Renal cortical epithelial cell (primary cell): ENCODE results near the gene IFT52. TPM values are rescaled to one million over a fixed set of nuclear protein-coding genes. Genes with fewer than 3 reads are reported as not detected.

ENCODE experiments used
- DNase-seq: peaks from one replicate; pipeline ENCODE4 v3.0.0-alpha.2; 2011; ENCODE audit warnings: low read depth
- total RNA-seq: library from RNA; depleted of rRNA; stranded (reverse); fragments of >200 nt; gene quantifications from 2 replicates; pipeline ENCODE4 v1.2.3, GENCODE V29; 2014

IFT52 gene
- total RNA-seq = 34.2 and 37.3 TPM in 2 replicates

- DNase-seq = peak; percentile 81
Observed at GRCh38 chr20:43590392-43591303, at the start of gene IFT52. TSS of gene IFT52 (plus strand) at chr20:43590937. CDS start at chr20:43594699, 3,762 bp downstream.

GRCh38 chr20:43541214-43541613, 49.5 kb upstream of the IFT52 start:
- DNase-seq = peak; percentile 54

- no peak for DNase-seq
Observed at GRCh38 chr20:43542161-43542560, 48.6 kb upstream of the IFT52 start.

GRCh38 chr20:43542674-43543073, 48.1 kb upstream of the IFT52 start:
- DNase-seq = no peak

- no peak for DNase-seq
Observed at GRCh38 chr20:43543138-43543537, 47.6 kb upstream of the IFT52 start.

GRCh38 chr20:43544501-43544900, 46.2 kb upstream of the IFT52 start:
- no peak for DNase-seq

- DNase-seq = no peak
Observed at GRCh38 chr20:43545837-43546578, 44.7 kb upstream of the IFT52 start.

- DNase-seq = no peak
Observed at GRCh38 chr20:43548273-43548880, 42.4 kb upstream of the IFT52 start.

GRCh38 chr20:43549416-43550065, 41.2 kb upstream of the IFT52 start:
- no peak for DNase-seq

GRCh38 chr20:43550456-43550855, 40.3 kb upstream of the IFT52 start:
- no peak for DNase-seq

- DNase-seq = no peak
Observed at GRCh38 chr20:43554369-43554768, 36.4 kb upstream of the IFT52 start.

- DNase-seq = peak; percentile 97
Observed at GRCh38 chr20:43558412-43559146, 32.2 kb upstream of the IFT52 start, which contains the start of gene SGK2. TSS of gene SGK2 (plus strand) at chr20:43559027. CDS start at chr20:43566496, 7,469 bp downstream.

GRCh38 chr20:43559147-43559987, 31.4 kb upstream of the IFT52 start:
- DNase-seq = no peak

- DNase-seq = no peak
Observed at GRCh38 chr20:43560974-43561373, 29.8 kb upstream of the IFT52 start.

- DNase-seq = no peak
Observed at GRCh38 chr20:43563429-43563828, 27.3 kb upstream of the IFT52 start.

GRCh38 chr20:43563991-43564390, 26.7 kb upstream of the IFT52 start:
- DNase-seq = no peak

GRCh38 chr20:43564455-43564854, 26.3 kb upstream of the IFT52 start:
- DNase-seq = no peak

- DNase-seq = no peak
Observed at GRCh38 chr20:43564993-43565757, 25.6 kb upstream of the IFT52 start.

- no peak for DNase-seq
Observed at GRCh38 chr20:43565758-43566104, 25.0 kb upstream of the IFT52 start.
